HepG2 (cell line): Measurements from ENCODE around the gene LDAH. TPM values are rescaled to one million over a fixed set of nuclear protein-coding genes. Genes with fewer than 3 reads are reported as not detected.

Experiments
- ATAC-seq: fragments of 200-7000 bp; cut with Tn5 transposase; 3 replicates; pipeline ENCODE4 v1.9.1; 2020; ENCODE audit warnings: mild to moderate bottlenecking, moderate library complexity
- BruUV-seq: library from RNA; stranded (reverse); fragments of 400-500 nt; replicated peaks from 2 replicates; lab custom pipeline; 2021; lab: Mats Ljungman, UMichigan
- CTCF ChIA-PET: fragments of 300-600 bp; formaldehyde crosslinking; extraction: SDS; loops from one replicate; lab custom pipeline; 2021; ENCODE audit warnings: low total read pairs, inconsistent platforms, low intra/inter-chr PET ratio; lab: Yijun Ruan, JAX
- POLR2A ChIA-PET: fragments of 350-600 bp; sonication (Branson Sonifier 250); formaldehyde crosslinking; loops from one replicate; lab custom pipeline; 2020; ENCODE audit warnings: antibody characterized with exemption, inconsistent platforms; lab: Yijun Ruan, JAX
- DNase-seq: peaks from one replicate; pipeline ENCODE4 v3.0.0-alpha.2; 2015; ENCODE audit warnings: low spot score
- FAIRE-seq: peaks from 3 replicates; lab custom pipeline; 2011; peaks lifted over from hg19 to GRCh38; lab: Jason Lieb, UNC
- H2AFZ ChIP-seq: one replicate; pipeline ENCODE4 v1.6.1; 2011; ENCODE audit warnings: low read length, inconsistent platforms
- H3K27ac ChIP-seq: fragments of 300-600 bp; 3 replicates; pipeline ENCODE4 v1.8.0; 2011; ENCODE audit warnings: mixed run types, mild to moderate bottlenecking, mixed read lengths, low read length, inconsistent platforms; ENCODE audit not compliant: insufficient read depth; ENCODE audit errors: extremely low read length
- H3K27me3 ChIP-seq, 2 experiments: fragments of 200-600 bp in 1 of 2; 2 replicates in 1 of 2; 3 replicates in 1 of 2; pipeline versions ENCODE4 v1.6.0 to v1.8.0; 2011; ENCODE audit warnings: low read length in 2 of 2, mild to moderate bottlenecking in 2 of 2, moderate library complexity in 2 of 2, inconsistent platforms in 1 of 2; ENCODE audit not compliant: insufficient read depth in 2 of 2, control insufficient read depth in 1 of 2
- H3K36me3 ChIP-seq, 2 experiments: fragments of 200-600 bp in 1 of 2; replicated peaks in 1 of 2; 2 replicates in 1 of 2; 3 replicates in 1 of 2; pipeline versions ENCODE4 v1.5.1 to v1.8.0; 2011; ENCODE audit warnings: low read length in 2 of 2, inconsistent platforms in 1 of 2; ENCODE audit not compliant: insufficient read depth in 2 of 2, control insufficient read depth in 1 of 2
- H3K4me1 ChIP-seq: 2 replicates; pipeline ENCODE4 v1.5.1; 2012; ENCODE audit warnings: low read length, inconsistent platforms; ENCODE audit not compliant: insufficient read depth
- H3K4me2 ChIP-seq: 2 replicates; pipeline ENCODE4 v1.6.0; 2011; ENCODE audit warnings: low read depth, low read length, inconsistent platforms
- H3K4me3 ChIP-seq, 3 experiments: fragments of 200-600 bp in 1 of 3; sonication (generic), shearing (Covaris generic) in 1 of 3; replicated peaks in 1 of 3; 2 replicates each; pipeline ENCODE4 v1.5.1; 2011 to 2016; ENCODE audit warnings: low read length in 3 of 3, inconsistent platforms in 2 of 3, low read depth in 2 of 3, mild to moderate bottlenecking in 2 of 3, control low read depth in 1 of 3, mixed read lengths in 1 of 3; ENCODE audit not compliant: insufficient read depth in 1 of 3
- H3K79me2 ChIP-seq: one replicate; pipeline ENCODE4 v1.6.1; 2011; ENCODE audit warnings: low read length, inconsistent platforms; ENCODE audit not compliant: insufficient read depth
- H3K9ac ChIP-seq: 2 replicates; pipeline ENCODE4 v1.6.0; 2011; ENCODE audit warnings: mild to moderate bottlenecking, low read depth, low read length, inconsistent platforms; ENCODE audit not compliant: insufficient read depth
- H3K9me3 ChIP-seq: 2 replicates; pipeline ENCODE4 v1.5.1; 2012; ENCODE audit warnings: mild to moderate bottlenecking, low read length
- H4K20me1 ChIP-seq: 2 replicates; pipeline ENCODE4 v1.6.0; 2011; ENCODE audit warnings: inconsistent platforms, mild to moderate bottlenecking, low read length, moderate library complexity; ENCODE audit not compliant: insufficient read depth
- BHLHE40 ChIP-seq: IDR thresholded peaks from 2 replicates; pipeline ENCODE4 v1.6.1; 2011; ENCODE audit warnings: low read length, improper control_type of control experiment
- PBX2 ChIP-seq: IDR thresholded peaks from 2 replicates; pipeline ENCODE4 v1.6.1; 2016; ENCODE audit warnings: control low read depth
- WIZ ChIP-seq: sonication (generic); formaldehyde crosslinking; IDR thresholded peaks from 2 replicates; pipeline ENCODE4 v1.5.1; 2020; ENCODE audit warnings: mild to moderate bottlenecking, missing genetic modification reagents
- ZFY ChIP-seq: sonication (generic); formaldehyde crosslinking; IDR thresholded peaks from 2 replicates; pipeline ENCODE4 v1.4.0; 2020; ENCODE audit warnings: missing genetic modification reagents
- ZNF256 ChIP-seq: sonication (generic); formaldehyde crosslinking; conservative IDR thresholded peaks from 2 replicates; pipeline ENCODE4 v1.4.0; 2020; ENCODE audit warnings: missing genetic modification reagents
- WGBS: methylation state at CpG from one replicate; pipeline ENCODE4 v1.1.6; 2017; ENCODE audit warnings: low lambda C conversion rate; 5-methylcytosine and 5-hydroxymethylcytosine counted together
- in situ Hi-C: cut with HindIII; loops from 2 replicates; pipeline ENCODE4 v1.10.0; 2017; ENCODE audit warnings: low pct_unique_long_range_greater_than_20kb; ENCODE audit not compliant: extremely low pct_ligation_motif_present
- intact Hi-C: fragments of 100-400 bp; cut with micrococcal nuclease; formaldehyde crosslinking; loops from one replicate; pipeline ENCODE4 v1.10.0; 2022; ENCODE audit not compliant: unreplicated experiment
- polyA plus RNA-seq, 8 experiments: library from polyadenylated mRNA; depleted of rRNA in 3 of 8; stranded (reverse) in 7 of 8; unstranded in 1 of 8; fragments of >200 nt; fragmentation: Illumina TruSeq in 4 of 8; extraction: Trizol in 4 of 8; gene quantifications; 2 replicates each; pipeline versions ENCODE4 v1.2.1 to v1.2.3, GENCODE V29; 2011 to 2016; ENCODE audit warnings: low read depth in 4 of 8, missing spikeins in 1 of 8, mixed read lengths in 1 of 8; ENCODE audit not compliant: insufficient read depth in 1 of 8
- total RNA-seq, 5 experiments: library from RNA; depleted of rRNA; stranded (reverse); fragments of >200 nt; fragmentation: Illumina TruSeq; extraction: Trizol; gene quantifications; 2 replicates each; pipeline ENCODE4 v1.2.3, GENCODE V29; 2016; ENCODE audit warnings: low read depth in 1 of 5
- TF ChIP-seq, protein P1 (sequence below): sonication (generic); formaldehyde crosslinking; IDR thresholded peaks from 2 replicates; pipeline ENCODE4 v1.4.0; 2020; ENCODE audit warnings: missing genetic modification reagents, borderline replicate concordance
- TF ChIP-seq, protein P2 (sequence below): sonication (generic); formaldehyde crosslinking; IDR thresholded peaks from 2 replicates; pipeline ENCODE4 v1.4.0; 2020; ENCODE audit warnings: missing genetic modification reagents

The LDAH gene
- total and polyA plus RNA-seq, 2 of the 13 experiments (the other 11 are each of a cell fraction or from before 2014, with no cell fraction given) = 28.8 to 46.2 TPM

DNA sequence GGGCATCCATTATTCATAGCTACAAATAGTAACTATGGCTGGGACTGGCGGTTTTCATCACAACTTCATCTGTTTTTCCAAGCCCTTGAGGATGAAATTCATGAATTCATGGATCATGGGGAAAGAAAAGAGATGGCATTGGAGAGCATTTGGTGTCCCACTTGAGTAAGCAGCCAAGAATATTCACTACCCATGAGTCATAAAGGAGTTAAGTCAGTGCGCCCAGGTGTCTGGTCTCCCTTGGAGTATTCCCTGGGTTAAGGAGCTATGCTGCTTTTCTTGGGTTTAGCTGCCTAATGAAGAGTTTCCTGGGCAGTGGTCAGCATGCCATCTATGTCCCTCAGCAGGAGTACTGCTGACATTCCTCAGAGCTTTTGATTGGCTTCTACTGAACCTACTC is 21.3 kb upstream of the LDAH start:
- no peak for FAIRE-seq
- 19% methylated on average over 2 of the region's 2 CpGs for WGBS
- Histone ChIP-seq H4K20me1 (no peaks in the 10 kb centered on the region), H3K4me2 (no peak overlapping the region), H3K27ac (no peak overlapping the region), H2AFZ (no peak overlapping the region), H3K79me2 (no peaks in the 10 kb centered on the region), H3K4me1 (no peaks in the 10 kb centered on the region), H3K27me3 (no peaks in the 10 kb centered on the region; a peak in 1 of 5 replicates), H3K4me3 (no peak overlapping the region), H3K9me3 (no peaks in the 10 kb centered on the region), H3K36me3 (no peaks in the 10 kb centered on the region), H3K9ac (no peak overlapping the region)
- CTCF ChIA-PET = no interaction called here
- in situ Hi-C loops = no loop called here
- no peak for DNase-seq
- intact Hi-C loops = no loop called here
- no peak for ATAC-seq
- BruUV-seq = no TSS peak
- POLR2A ChIA-PET = no interaction called here
- TF ChIP-seq, protein P1, sequence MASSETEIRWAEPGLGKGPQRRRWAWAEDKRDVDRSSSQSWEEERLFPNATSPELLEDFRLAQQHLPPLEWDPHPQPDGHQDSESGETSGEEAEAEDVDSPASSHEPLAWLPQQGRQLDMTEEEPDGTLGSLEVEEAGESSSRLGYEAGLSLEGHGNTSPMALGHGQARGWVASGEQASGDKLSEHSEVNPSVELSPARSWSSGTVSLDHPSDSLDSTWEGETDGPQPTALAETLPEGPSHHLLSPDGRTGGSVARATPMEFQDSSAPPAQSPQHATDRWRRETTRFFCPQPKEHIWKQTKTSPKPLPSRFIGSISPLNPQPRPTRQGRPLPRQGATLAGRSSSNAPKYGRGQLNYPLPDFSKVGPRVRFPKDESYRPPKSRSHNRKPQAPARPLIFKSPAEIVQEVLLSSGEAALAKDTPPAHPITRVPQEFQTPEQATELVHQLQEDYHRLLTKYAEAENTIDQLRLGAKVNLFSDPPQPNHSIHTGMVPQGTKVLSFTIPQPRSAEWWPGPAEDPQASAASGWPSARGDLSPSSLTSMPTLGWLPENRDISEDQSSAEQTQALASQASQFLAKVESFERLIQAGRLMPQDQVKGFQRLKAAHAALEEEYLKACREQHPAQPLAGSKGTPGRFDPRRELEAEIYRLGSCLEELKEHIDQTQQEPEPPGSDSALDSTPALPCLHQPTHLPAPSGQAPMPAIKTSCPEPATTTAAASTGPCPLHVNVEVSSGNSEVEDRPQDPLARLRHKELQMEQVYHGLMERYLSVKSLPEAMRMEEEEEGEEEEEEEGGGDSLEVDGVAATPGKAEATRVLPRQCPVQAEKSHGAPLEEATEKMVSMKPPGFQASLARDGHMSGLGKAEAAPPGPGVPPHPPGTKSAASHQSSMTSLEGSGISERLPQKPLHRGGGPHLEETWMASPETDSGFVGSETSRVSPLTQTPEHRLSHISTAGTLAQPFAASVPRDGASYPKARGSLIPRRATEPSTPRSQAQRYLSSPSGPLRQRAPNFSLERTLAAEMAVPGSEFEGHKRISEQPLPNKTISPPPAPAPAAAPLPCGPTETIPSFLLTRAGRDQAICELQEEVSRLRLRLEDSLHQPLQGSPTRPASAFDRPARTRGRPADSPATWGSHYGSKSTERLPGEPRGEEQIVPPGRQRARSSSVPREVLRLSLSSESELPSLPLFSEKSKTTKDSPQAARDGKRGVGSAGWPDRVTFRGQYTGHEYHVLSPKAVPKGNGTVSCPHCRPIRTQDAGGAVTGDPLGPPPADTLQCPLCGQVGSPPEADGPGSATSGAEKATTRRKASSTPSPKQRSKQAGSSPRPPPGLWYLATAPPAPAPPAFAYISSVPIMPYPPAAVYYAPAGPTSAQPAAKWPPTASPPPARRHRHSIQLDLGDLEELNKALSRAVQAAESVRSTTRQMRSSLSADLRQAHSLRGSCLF (CRISPR knock-in tag) = no peak
- TF ChIP-seq WIZ (CRISPR knock-in tag) (no peak), ZFY (no peak), PBX2 (no peak), ZNF256 (no peak), BHLHE40 (no peak)
- TF ChIP-seq, protein P2, sequence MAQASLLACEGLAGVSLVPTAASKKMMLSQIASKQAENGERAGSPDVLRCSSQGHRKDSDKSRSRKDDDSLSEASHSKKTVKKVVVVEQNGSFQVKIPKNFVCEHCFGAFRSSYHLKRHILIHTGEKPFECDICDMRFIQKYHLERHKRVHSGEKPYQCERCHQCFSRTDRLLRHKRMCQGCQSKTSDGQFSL (CRISPR knock-in tag) = no peak
